Thymus (tissue), 11 donors: ENCODE results near the gene CEP63. TPM values are rescaled to one million over a fixed set of nuclear protein-coding genes. Genes with fewer than 3 reads are reported as not detected.

Experiments
- DNase-seq, 9 donors: peaks; one replicate each; pipeline ENCODE4 v3.0.0-alpha.2; 2013; ENCODE audit warnings: low spot score in 9 of 9, low read depth in 6 of 9, missing footprints in 1 of 9
- H3K27ac ChIP-seq, 2 donors: one replicate each; pipeline ENCODE4 v1.5.1; 2013; ENCODE audit warnings: control low read depth in 1 of 2, low read depth in 1 of 2, low read length in 1 of 2, mild to moderate bottlenecking in 1 of 2, moderate library complexity in 1 of 2
- H3K27me3 ChIP-seq, 2 donors: one replicate each; pipeline ENCODE4 v1.5.1; 2013; ENCODE audit warnings: low read length in 1 of 2; ENCODE audit not compliant: control insufficient read depth in 2 of 2, insufficient read depth in 1 of 2
- H3K36me3 ChIP-seq, 2 donors: one replicate each; pipeline ENCODE4 v1.5.1; 2013; ENCODE audit warnings: low read length in 1 of 2, mild to moderate bottlenecking in 1 of 2, moderate library complexity in 1 of 2; ENCODE audit not compliant: control insufficient read depth in 2 of 2, insufficient read depth in 2 of 2
- H3K4me1 ChIP-seq, 2 donors: one replicate each; pipeline ENCODE4 v1.5.1; 2013; ENCODE audit warnings: low read length in 2 of 2; ENCODE audit not compliant: control insufficient read depth in 2 of 2, insufficient read depth in 2 of 2
- H3K4me3 ChIP-seq, 2 donors: one replicate each; pipeline ENCODE4 v1.5.1; 2013; ENCODE audit warnings: low read length in 2 of 2, control low read depth in 1 of 2, mild to moderate bottlenecking in 1 of 2
- H3K9me3 ChIP-seq, 2 donors: one replicate each; pipeline ENCODE4 v1.5.1; 2013; ENCODE audit warnings: low read length in 1 of 2, mild to moderate bottlenecking in 1 of 2; ENCODE audit not compliant: control insufficient read depth in 2 of 2, insufficient read depth in 1 of 2
- WGBS: extraction: QIAGEN DNeasy Blood & Tissue Kit; methylation state at CpG from one replicate; pipeline ENCODE4 v1.1.7; 2013; 5-methylcytosine and 5-hydroxymethylcytosine counted together
- polyA plus RNA-seq: library from polyadenylated mRNA; stranded (reverse); fragments of 200-250 nt; gene quantifications from one replicate; pipeline ENCODE4 v1.2.3, GENCODE V29; 2013
- total RNA-seq: library from RNA; stranded (reverse); fragments of 120-200 nt; gene quantifications from one replicate; pipeline ENCODE4 v1.2.4, GENCODE V29; 2013
- donor health status: healthy.

CEP63 gene
- total and polyA plus RNA-seq, 2 donors: 31.7 to 37.1 TPM

GRCh38 chr3:134516905-134517304, 31.0 kb downstream of the CEP63 start:
- H3K36me3 ChIP-seq: peaks cover 3 to 8% of the 10 kb centered on the region in 2 donors
- H3K27me3 ChIP-seq: no peaks in the 10 kb centered on the region
- no peaks in the 10 kb centered on the region for H3K4me1 ChIP-seq
- WGBS: 95% methylated on average over 3 of the region's 3 CpGs
- H3K9me3 ChIP-seq: peaks cover 0 to 4% of the 10 kb centered on the region in 2 donors
- no peak overlapping the region for H3K4me3 ChIP-seq
- no peak for DNase-seq
- no peak overlapping the region for H3K27ac ChIP-seq

- Histone ChIP-seq H3K36me3 (peaks cover 3 to 6% of the 10 kb centered on the region in 2 donors), H3K27me3 (no peaks in the 10 kb centered on the region), H3K4me1 (no peaks in the 10 kb centered on the region), H3K27ac (no peak overlapping the region), H3K9me3 (peaks cover 0 to 4% of the 10 kb centered on the region in 2 donors), H3K4me3 (no peak overlapping the region)
- DNase-seq: no peak
Measured at GRCh38 chr3:134517791-134518190, 31.9 kb downstream of the CEP63 start.

GRCh38 chr3:134522541-134522940, 36.7 kb downstream of the CEP63 start:
- Histone ChIP-seq H3K36me3 (peaks cover 2 to 5% of the 10 kb centered on the region in 2 donors), H3K27ac (no peak overlapping the region), H3K9me3 (peaks cover 0 to 7% of the 10 kb centered on the region in 2 donors), H3K27me3 (no peaks in the 10 kb centered on the region), H3K4me1 (no peaks in the 10 kb centered on the region), H3K4me3 (no peak overlapping the region)
- no peak for DNase-seq
- 98% methylated on average over 6 of the region's 6 CpGs for WGBS

GRCh38 chr3:134525293-134525692, 39.4 kb downstream of the CEP63 start:
- Histone ChIP-seq H3K36me3 (peaks cover 2 to 6% of the 10 kb centered on the region in 2 donors), H3K4me3 (no peak overlapping the region), H3K27ac (no peak overlapping the region), H3K27me3 (no peaks in the 10 kb centered on the region), H3K4me1 (no peaks in the 10 kb centered on the region), H3K9me3 (peaks cover 0 to 3% of the 10 kb centered on the region in 2 donors)
- DNase-seq: no peak

- DNase-seq: no peak
- Histone ChIP-seq H3K9me3 (peaks cover 0 to 3% of the 10 kb centered on the region in 2 donors), H3K27me3 (no peaks in the 10 kb centered on the region), H3K27ac (no peak overlapping the region), H3K4me1 (no peaks in the 10 kb centered on the region), H3K4me3 (no peak overlapping the region), H3K36me3 (peaks cover 2 to 6% of the 10 kb centered on the region in 2 donors)
- WGBS: 97% methylated on average over 1 of the region's 1 CpG
Measured at GRCh38 chr3:134526319-134526718, 40.5 kb downstream of the CEP63 start.

GRCh38 chr3:134527037-134527436, 41.2 kb downstream of the CEP63 start:
- H3K4me1 ChIP-seq: no peaks in the 10 kb centered on the region
- no peaks in the 10 kb centered on the region for H3K27me3 ChIP-seq
- 99% methylated on average over 4 of the region's 4 CpGs for WGBS
- H3K4me3 ChIP-seq: no peak overlapping the region
- peak in 2 of 9 donors; percentile 4 for DNase-seq
- H3K27ac ChIP-seq: no peak overlapping the region
- peaks cover 0 to 3% of the 10 kb centered on the region in 2 donors for H3K9me3 ChIP-seq
- peaks cover 2 to 6% of the 10 kb centered on the region in 2 donors for H3K36me3 ChIP-seq

GRCh38 chr3:134527538-134528186, 41.8 kb downstream of the CEP63 start:
- no peak for DNase-seq
- Histone ChIP-seq H3K27ac (no peak overlapping the region), H3K4me3 (no peak overlapping the region), H3K27me3 (no peaks in the 10 kb centered on the region), H3K36me3 (peaks cover 1 to 6% of the 10 kb centered on the region in 2 donors), H3K4me1 (no peaks in the 10 kb centered on the region), H3K9me3 (peaks cover 0 to 3% of the 10 kb centered on the region in 2 donors)
- WGBS: 98% methylated on average over 7 of the region's 7 CpGs

GRCh38 chr3:134533493-134533892, 47.6 kb downstream of the CEP63 start:
- H3K27me3 ChIP-seq: no peaks in the 10 kb centered on the region
- WGBS: 95% methylated on average over 1 of the region's 1 CpG
- no peak for DNase-seq
- H3K4me3 ChIP-seq: no peak overlapping the region
- H3K4me1 ChIP-seq: no peaks in the 10 kb centered on the region
- peaks cover 14 to 42% of the 10 kb centered on the region in 2 donors for H3K36me3 ChIP-seq
- no peak overlapping the region for H3K27ac ChIP-seq
- H3K9me3 ChIP-seq: no peaks in the 10 kb centered on the region

- no peak for DNase-seq
- Histone ChIP-seq H3K36me3 (peaks cover 14 to 42% of the 10 kb centered on the region in 2 donors), H3K9me3 (no peaks in the 10 kb centered on the region), H3K4me3 (no peak overlapping the region), H3K4me1 (no peaks in the 10 kb centered on the region), H3K27ac (no peak overlapping the region), H3K27me3 (no peaks in the 10 kb centered on the region)
- 96% methylated on average over 4 of the region's 4 CpGs for WGBS
Measured at GRCh38 chr3:134535186-134535970, 49.5 kb downstream of the CEP63 start.
